ENCODE data around the gene PAOX.
"Not testable (repeated sequence)": the region's sequence is repeated elsewhere in the genome, so short reads cannot be mapped to it uniquely, and the experiment has no call there.

PAOX gene

GRCh38 chr10:133411523-133412380 lies 32.7 kb downstream of the PAOX start:
- no peak for DNase-seq

GRCh38 chr10:133412381-133412711 lies 33.3 kb downstream of the PAOX start:
- no peak for DNase-seq

GRCh38 chr10:133414401-133414800 lies 35.3 kb downstream of the PAOX start:
- DNase-seq = not testable (repeated sequence)

GRCh38 chr10:133415752-133416151 lies 36.7 kb downstream of the PAOX start:
- no peak for DNase-seq

GRCh38 chr10:133418289-133418993 lies 39.4 kb downstream of the PAOX start:
- no peak for DNase-seq

GRCh38 chr10:133419211-133419950 lies 40.3 kb downstream of the PAOX start:
- no peak for DNase-seq

- no peak for DNase-seq
Observed at GRCh38 chr10:133420028-133420427, 41.0 kb downstream of the PAOX start.

GRCh38 chr10:133420579-133420978 lies 41.5 kb downstream of the PAOX start:
- DNase-seq = no peak

- no peak for DNase-seq
Observed at GRCh38 chr10:133421336-133422222, 42.5 kb downstream of the PAOX start.

- no peak for DNase-seq
Observed at GRCh38 chr10:133422223-133422806, 43.3 kb downstream of the PAOX start.

- no peak for DNase-seq
Observed at GRCh38 chr10:133422807-133423771, 44.0 kb downstream of the PAOX start.

- DNase-seq = not testable (repeated sequence)
Observed at GRCh38 chr10:133424102-133424501, 45.0 kb downstream of the PAOX start.

- DNase-seq = not testable (repeated sequence)
Observed at GRCh38 chr10:133424601-133425000, 45.5 kb downstream of the PAOX start, which contains the start of gene SPRN. SPRN (minus strand) TSS chr10:133424625; CDS start chr10:133423681, 944 bp downstream.

- not testable (repeated sequence) for DNase-seq
Observed at GRCh38 chr10:133429571-133429970, 50.5 kb downstream of the PAOX start.

GRCh38 chr10:133431888-133432613 lies 53.0 kb downstream of the PAOX start:
- not testable (repeated sequence) for DNase-seq

- not testable (repeated sequence) for DNase-seq
Observed at GRCh38 chr10:133432789-133433188, 53.7 kb downstream of the PAOX start.

GRCh38 chr10:133438711-133439273 lies 59.7 kb downstream of the PAOX start:
- DNase-seq = no peak

- DNase-seq = no peak
Observed at GRCh38 chr10:133439517-133440461, 60.7 kb downstream of the PAOX start.

Measured in NCI-H1417 treated with DMSO at 0.1 percent for 48 hours (cell line).